ENCODE data around the gene PLA2G12A. TPM values are rescaled to one million over a fixed set of nuclear protein-coding genes. Genes with fewer than 3 reads are reported as not detected.
A peak's percentile ranks its signal among the peaks of the same experiment; 100 is the strongest.

The PLA2G12A gene
- total and polyA plus RNA-seq, 4 donors = 10.3 to 34.5 (median 22.6) TPM

GRCh38 chr4:109733728-109734127, 3.9 kb upstream of the PLA2G12A start:
- H3K36me3 ChIP-seq (ENCODE audit: control insufficient read depth in 1 of 2, insufficient read depth in 2 of 2, low read length in 1 of 2) = no peaks in the 10 kb centered on the region
- DNase-seq (no peak), ATAC-seq (ENCODE audit: low FRiP score) (no peak)
- no peak overlapping the region for H3K27ac ChIP-seq (ENCODE audit: low read depth in 1 of 2, low read length in 2 of 2)
- no peak overlapping the region for H3K4me3 ChIP-seq (ENCODE audit: low read length in 2 of 2)
- no peaks in the 10 kb centered on the region for H3K9me3 ChIP-seq (ENCODE audit: control insufficient read depth, low read length)
- intact Hi-C loops (cut with DNase I) = no loop called here
- WGBS, 2 donors = 70 to 80% methylated on average over 5 of the region's 5 CpGs
- H3K4me1 ChIP-seq (ENCODE audit: control insufficient read depth in 1 of 2, insufficient read depth in 2 of 2, low read length in 2 of 2) = no peaks in the 10 kb centered on the region
- no peaks in the 10 kb centered on the region for H3K27me3 ChIP-seq (ENCODE audit: control insufficient read depth in 1 of 2, insufficient read depth in 2 of 2, low read length in 1 of 2)

GRCh38 chr4:109730619-109731545, 1.0 kb upstream of the PLA2G12A start:
- Histone ChIP-seq H3K4me3 (ENCODE audit: low read length in 2 of 2) (peak overlapping the region; percentile 71 to 91), H3K36me3 (ENCODE audit: control insufficient read depth in 1 of 2, insufficient read depth in 2 of 2, low read length in 1 of 2) (no peaks in the 10 kb centered on the region), H3K4me1 (ENCODE audit: control insufficient read depth in 1 of 2, insufficient read depth in 2 of 2, low read length in 2 of 2) (no peaks in the 10 kb centered on the region), H3K9me3 (ENCODE audit: control insufficient read depth, low read length) (no peaks in the 10 kb centered on the region), H3K27me3 (ENCODE audit: control insufficient read depth in 1 of 2, insufficient read depth in 2 of 2, low read length in 1 of 2) (no peaks in the 10 kb centered on the region), H3K27ac (ENCODE audit: low read depth in 1 of 2, low read length in 2 of 2) (peak overlapping the region in 1 of 2 donors; percentile 55)
- WGBS, 2 donors = 51% methylated on average over 21 of the region's 21 CpGs
- no peak for ATAC-seq (ENCODE audit: low FRiP score)
- no peak for DNase-seq
- intact Hi-C loops (cut with DNase I) = no loop called here

- no peaks in the 10 kb centered on the region for H3K4me1 ChIP-seq (ENCODE audit: control insufficient read depth in 1 of 2, insufficient read depth in 2 of 2, low read length in 2 of 2)
- DNase-seq (no peak), ATAC-seq (ENCODE audit: low FRiP score) (no peak)
- no peaks in the 10 kb centered on the region for H3K36me3 ChIP-seq (ENCODE audit: control insufficient read depth in 1 of 2, insufficient read depth in 2 of 2, low read length in 1 of 2)
- 6% methylated on average over 25 of the region's 25 CpGs for WGBS, 2 donors
- intact Hi-C loops (cut with DNase I) = loop anchor here in 1 of 2 donors (2.0 kb wide), 1 partner anchor 26 kb away; the partner anchor contains the start of gene CASP6
- no peaks in the 10 kb centered on the region for H3K9me3 ChIP-seq (ENCODE audit: control insufficient read depth, low read length)
- peak overlapping the region; percentile 71 to 91 for H3K4me3 ChIP-seq (ENCODE audit: low read length in 2 of 2)
- H3K27me3 ChIP-seq (ENCODE audit: control insufficient read depth in 1 of 2, insufficient read depth in 2 of 2, low read length in 1 of 2) = no peaks in the 10 kb centered on the region
- H3K27ac ChIP-seq (ENCODE audit: low read depth in 1 of 2, low read length in 2 of 2) = no peak overlapping the region
Measured at GRCh38 chr4:109729117-109729717, 653 bp downstream of the PLA2G12A start.

- WGBS, 2 donors = 87% methylated on average over 6 of the region's 6 CpGs
- H3K27me3 ChIP-seq (ENCODE audit: control insufficient read depth in 1 of 2, insufficient read depth in 2 of 2, low read length in 1 of 2) = no peaks in the 10 kb centered on the region
- no peak for DNase-seq
- H3K9me3 ChIP-seq (ENCODE audit: control insufficient read depth, low read length) = no peaks in the 10 kb centered on the region
- H3K4me1 ChIP-seq (ENCODE audit: control insufficient read depth in 1 of 2, insufficient read depth in 2 of 2, low read length in 2 of 2) = no peaks in the 10 kb centered on the region
- H3K27ac ChIP-seq (ENCODE audit: low read depth in 1 of 2, low read length in 2 of 2) = no peak overlapping the region
- intact Hi-C loops (cut with DNase I) = loop anchor here in 1 of 2 donors (2.0 kb wide), 1 partner anchor 26 kb away; the partner anchor contains the start of gene CASP6
- no peak for ATAC-seq (ENCODE audit: low FRiP score)
- H3K4me3 ChIP-seq (ENCODE audit: low read length in 2 of 2) = no peak overlapping the region
- no peaks in the 10 kb centered on the region for H3K36me3 ChIP-seq (ENCODE audit: control insufficient read depth in 1 of 2, insufficient read depth in 2 of 2, low read length in 1 of 2)
Measured at GRCh38 chr4:109728385-109728784, 1.5 kb downstream of the PLA2G12A start.

- Histone ChIP-seq H3K27ac (ENCODE audit: low read depth in 1 of 2, low read length in 2 of 2) (no peak overlapping the region), H3K27me3 (ENCODE audit: control insufficient read depth in 1 of 2, insufficient read depth in 2 of 2, low read length in 1 of 2) (no peaks in the 10 kb centered on the region), H3K9me3 (ENCODE audit: control insufficient read depth, low read length) (no peaks in the 10 kb centered on the region), H3K4me1 (ENCODE audit: control insufficient read depth in 1 of 2, insufficient read depth in 2 of 2, low read length in 2 of 2) (no peaks in the 10 kb centered on the region), H3K4me3 (ENCODE audit: low read length in 2 of 2) (no peak overlapping the region), H3K36me3 (ENCODE audit: control insufficient read depth in 1 of 2, insufficient read depth in 2 of 2, low read length in 1 of 2) (no peaks in the 10 kb centered on the region)
- 92 to 94% methylated on average over 2 of the region's 2 CpGs for WGBS, 2 donors
- DNase-seq (no peak), ATAC-seq (ENCODE audit: low FRiP score) (no peak)
- intact Hi-C loops (cut with DNase I) = no loop called here
Measured at GRCh38 chr4:109723110-109723509, 6.8 kb downstream of the PLA2G12A start.

- Histone ChIP-seq H3K4me1 (ENCODE audit: control insufficient read depth in 1 of 2, insufficient read depth in 2 of 2, low read length in 2 of 2) (no peaks in the 10 kb centered on the region), H3K4me3 (ENCODE audit: low read length in 2 of 2) (no peak overlapping the region), H3K27me3 (ENCODE audit: control insufficient read depth in 1 of 2, insufficient read depth in 2 of 2, low read length in 1 of 2) (no peaks in the 10 kb centered on the region), H3K9me3 (ENCODE audit: control insufficient read depth, low read length) (no peaks in the 10 kb centered on the region), H3K36me3 (ENCODE audit: control insufficient read depth in 1 of 2, insufficient read depth in 2 of 2, low read length in 1 of 2) (no peaks in the 10 kb centered on the region), H3K27ac (ENCODE audit: low read depth in 1 of 2, low read length in 2 of 2) (no peak overlapping the region)
- ATAC-seq (ENCODE audit: low FRiP score) = no peak
- intact Hi-C loops (cut with DNase I) = no loop called here
- no peak for DNase-seq
Measured at GRCh38 chr4:109722357-109722756, 7.5 kb downstream of the PLA2G12A start.

- ATAC-seq (ENCODE audit: low FRiP score) = no peak
- intact Hi-C loops (cut with DNase I) = no loop called here
- 96 to 97% methylated on average over 7 of the region's 7 CpGs for WGBS, 2 donors
Measured at GRCh38 chr4:109721033-109721432, 8.8 kb downstream of the PLA2G12A start.

GRCh38 chr4:109719604-109720003, 10.3 kb downstream of the PLA2G12A start:
- intact Hi-C loops (cut with DNase I) = no loop called here
- ATAC-seq (ENCODE audit: low FRiP score) (no peak), DNase-seq (no peak)
- Histone ChIP-seq H3K4me3 (ENCODE audit: low read length in 2 of 2) (no peak overlapping the region), H3K27me3 (ENCODE audit: control insufficient read depth in 1 of 2, insufficient read depth in 2 of 2, low read length in 1 of 2) (no peaks in the 10 kb centered on the region), H3K9me3 (ENCODE audit: control insufficient read depth, low read length) (no peaks in the 10 kb centered on the region), H3K4me1 (ENCODE audit: control insufficient read depth in 1 of 2, insufficient read depth in 2 of 2, low read length in 2 of 2) (no peaks in the 10 kb centered on the region), H3K27ac (ENCODE audit: low read depth in 1 of 2, low read length in 2 of 2) (no peak overlapping the region), H3K36me3 (ENCODE audit: control insufficient read depth in 1 of 2, insufficient read depth in 2 of 2, low read length in 1 of 2) (peaks cover 0 to 4% of the 10 kb centered on the region in 2 donors)
- WGBS, 2 donors = 95 to 96% methylated on average over 4 of the region's 4 CpGs

More at GRCh38 chr4:109721033-109721432, 8.8 kb downstream of the PLA2G12A start:
- no peak overlapping the region for H3K27ac ChIP-seq (ENCODE audit: low read depth in 1 of 2, low read length in 2 of 2)
- no peak for DNase-seq
- no peaks in the 10 kb centered on the region for H3K27me3 ChIP-seq (ENCODE audit: control insufficient read depth in 1 of 2, insufficient read depth in 2 of 2, low read length in 1 of 2)
- no peak overlapping the region for H3K4me3 ChIP-seq (ENCODE audit: low read length in 2 of 2)
- H3K36me3 ChIP-seq (ENCODE audit: control insufficient read depth in 1 of 2, insufficient read depth in 2 of 2, low read length in 1 of 2) = peaks cover 0 to 4% of the 10 kb centered on the region in 2 donors
- H3K9me3 ChIP-seq (ENCODE audit: control insufficient read depth, low read length) = no peaks in the 10 kb centered on the region
- no peaks in the 10 kb centered on the region for H3K4me1 ChIP-seq (ENCODE audit: control insufficient read depth in 1 of 2, insufficient read depth in 2 of 2, low read length in 2 of 2)

All from aorta (tissue), 5 donors.